ENCODE results near the gene XRN1.

XRN1 gene

DNA sequence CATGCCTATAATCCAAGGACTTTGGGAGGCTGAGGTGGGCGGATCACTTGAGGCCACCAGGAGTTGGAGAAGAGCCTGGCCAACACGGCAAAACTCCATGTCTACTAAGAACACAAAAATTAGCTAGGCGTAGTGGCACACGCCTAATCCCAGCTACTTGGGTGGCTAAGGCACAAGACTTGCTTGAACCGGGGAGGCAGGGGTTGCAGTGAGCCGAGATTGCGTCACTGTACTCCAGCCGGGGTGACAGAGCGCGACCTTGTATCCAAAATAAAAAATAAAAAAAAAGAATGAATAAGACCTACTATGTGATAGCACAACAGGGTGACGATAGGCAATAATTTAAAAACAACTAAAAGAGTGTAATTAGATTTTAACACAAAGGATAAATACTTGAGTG lies 3.5 kb downstream of the XRN1 start:
- TF ChIP-seq CEBPB (IDR thresholded peaks at IDR 0.05): 0 out of 2 replicates have a peak, but pooled peaks have one; percentile 14
- TF ChIP-seq, protein P1, sequence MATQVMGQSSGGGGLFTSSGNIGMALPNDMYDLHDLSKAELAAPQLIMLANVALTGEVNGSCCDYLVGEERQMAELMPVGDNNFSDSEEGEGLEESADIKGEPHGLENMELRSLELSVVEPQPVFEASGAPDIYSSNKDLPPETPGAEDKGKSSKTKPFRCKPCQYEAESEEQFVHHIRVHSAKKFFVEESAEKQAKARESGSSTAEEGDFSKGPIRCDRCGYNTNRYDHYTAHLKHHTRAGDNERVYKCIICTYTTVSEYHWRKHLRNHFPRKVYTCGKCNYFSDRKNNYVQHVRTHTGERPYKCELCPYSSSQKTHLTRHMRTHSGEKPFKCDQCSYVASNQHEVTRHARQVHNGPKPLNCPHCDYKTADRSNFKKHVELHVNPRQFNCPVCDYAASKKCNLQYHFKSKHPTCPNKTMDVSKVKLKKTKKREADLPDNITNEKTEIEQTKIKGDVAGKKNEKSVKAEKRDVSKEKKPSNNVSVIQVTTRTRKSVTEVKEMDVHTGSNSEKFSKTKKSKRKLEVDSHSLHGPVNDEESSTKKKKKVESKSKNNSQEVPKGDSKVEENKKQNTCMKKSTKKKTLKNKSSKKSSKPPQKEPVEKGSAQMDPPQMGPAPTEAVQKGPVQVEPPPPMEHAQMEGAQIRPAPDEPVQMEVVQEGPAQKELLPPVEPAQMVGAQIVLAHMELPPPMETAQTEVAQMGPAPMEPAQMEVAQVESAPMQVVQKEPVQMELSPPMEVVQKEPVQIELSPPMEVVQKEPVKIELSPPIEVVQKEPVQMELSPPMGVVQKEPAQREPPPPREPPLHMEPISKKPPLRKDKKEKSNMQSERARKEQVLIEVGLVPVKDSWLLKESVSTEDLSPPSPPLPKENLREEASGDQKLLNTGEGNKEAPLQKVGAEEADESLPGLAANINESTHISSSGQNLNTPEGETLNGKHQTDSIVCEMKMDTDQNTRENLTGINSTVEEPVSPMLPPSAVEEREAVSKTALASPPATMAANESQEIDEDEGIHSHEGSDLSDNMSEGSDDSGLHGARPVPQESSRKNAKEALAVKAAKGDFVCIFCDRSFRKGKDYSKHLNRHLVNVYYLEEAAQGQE (IDR thresholded peaks at IDR 0.05; ENCODE audit: low read depth): no peak
- TF ChIP-seq, protein P2, sequence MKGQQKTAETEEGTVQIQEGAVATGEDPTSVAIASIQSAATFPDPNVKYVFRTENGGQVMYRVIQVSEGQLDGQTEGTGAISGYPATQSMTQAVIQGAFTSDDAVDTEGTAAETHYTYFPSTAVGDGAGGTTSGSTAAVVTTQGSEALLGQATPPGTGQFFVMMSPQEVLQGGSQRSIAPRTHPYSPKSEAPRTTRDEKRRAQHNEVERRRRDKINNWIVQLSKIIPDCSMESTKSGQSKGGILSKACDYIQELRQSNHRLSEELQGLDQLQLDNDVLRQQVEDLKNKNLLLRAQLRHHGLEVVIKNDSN (IDR thresholded peaks at IDR 0.05): no peak

GRCh38 chr3:142436951-142437585 lies 10.8 kb downstream of the XRN1 start:
- no peak for TF ChIP-seq CEBPB (IDR thresholded peaks at IDR 0.05)
- TF ChIP-seq EP300 (IDR thresholded peaks at IDR 0.05; ENCODE audit: borderline replicate concordance): no peak
- TF ChIP-seq, protein P1 (IDR thresholded peaks at IDR 0.05; ENCODE audit: low read depth): no peak

GRCh38 chr3:142434503-142434902 lies 13.3 kb downstream of the XRN1 start:
- TF ChIP-seq FOXM1 (IDR thresholded peaks at IDR 0.05; ENCODE audit: borderline replicate concordance, low read depth) (no peak), EP300 (IDR thresholded peaks at IDR 0.05; ENCODE audit: borderline replicate concordance) (no peak), EGR1 (IDR thresholded peaks at IDR 0.05) (no peak), CREB1 (IDR thresholded peaks at IDR 0.05; ENCODE audit: low read depth) (no peak), TEAD4 (IDR thresholded peaks at IDR 0.05) (no peak), ZBTB7A (IDR thresholded peaks at IDR 0.05; ENCODE audit: low read depth) (no peak), YY1 (IDR thresholded peaks at IDR 0.05; ENCODE audit: low read depth) (no peak)
- TF ChIP-seq, protein P1 (IDR thresholded peaks at IDR 0.05; ENCODE audit: low read depth): no peak

DNA sequence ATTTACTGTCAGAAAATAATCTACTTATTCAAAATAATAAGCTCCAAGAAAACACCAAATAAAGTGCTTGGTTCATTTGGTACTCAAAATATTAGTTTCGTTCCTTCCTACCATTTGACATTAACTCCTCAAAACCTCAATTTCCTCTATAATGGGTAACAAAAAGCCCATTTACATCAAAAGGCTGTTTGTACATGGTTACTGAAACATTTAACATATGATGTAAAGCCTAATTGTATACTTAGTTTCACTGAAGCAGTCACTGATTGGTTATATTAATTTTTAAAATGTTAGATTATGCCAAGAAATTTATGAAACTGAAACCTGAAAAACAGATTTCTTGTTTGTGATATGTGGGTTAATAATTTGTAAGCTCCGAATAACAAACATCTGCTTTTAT lies 14.7 kb downstream of the XRN1 start:
- TF ChIP-seq, protein P2 (IDR thresholded peaks at IDR 0.05): no peak
- TF ChIP-seq EP300 (IDR thresholded peaks at IDR 0.05; ENCODE audit: borderline replicate concordance): no peak
- TF ChIP-seq FOXM1 (IDR thresholded peaks at IDR 0.05; ENCODE audit: borderline replicate concordance, low read depth): no peak
- TF ChIP-seq, protein P1 (IDR thresholded peaks at IDR 0.05; ENCODE audit: low read depth): no peak
- TF ChIP-seq TAF1 (IDR thresholded peaks at IDR 0.05; ENCODE audit: low read depth): no peak

DNA sequence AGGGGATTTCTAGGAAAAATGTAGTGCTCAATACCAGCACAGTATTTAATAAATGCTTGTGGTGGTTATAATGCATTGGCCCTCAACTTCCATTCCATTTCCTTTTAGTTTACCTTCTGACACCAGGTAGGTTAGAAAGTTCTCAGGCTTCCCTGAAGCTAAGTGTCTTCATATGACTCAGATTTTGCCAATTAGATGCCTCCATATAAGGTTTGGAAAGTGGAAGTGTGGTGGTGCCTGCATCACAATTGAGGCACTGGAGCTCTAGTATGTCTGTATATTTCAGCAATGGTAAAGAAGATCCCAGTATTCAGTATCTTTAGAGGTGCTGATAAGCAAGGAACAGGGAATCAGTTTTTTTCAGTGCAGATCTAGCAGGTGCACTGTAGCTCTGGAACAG lies 18.3 kb downstream of the XRN1 start:
- TF ChIP-seq, protein P2 (IDR thresholded peaks at IDR 0.05): no peak
- TF ChIP-seq CEBPB (IDR thresholded peaks at IDR 0.05) (no peak), TAF1 (IDR thresholded peaks at IDR 0.05; ENCODE audit: low read depth) (no peak), EGR1 (IDR thresholded peaks at IDR 0.05) (no peak), NFIC (IDR thresholded peaks at IDR 0.05) (no peak), TEAD4 (IDR thresholded peaks at IDR 0.05) (no peak), CREB1 (IDR thresholded peaks at IDR 0.05; ENCODE audit: low read depth) (no peak)
- TF ChIP-seq, protein P1 (IDR thresholded peaks at IDR 0.05; ENCODE audit: low read depth): no peak

Data from Ishikawa (cell line).